NCI-H345 treated with DMSO at 0.1 percent for 48 hours (cell line): ENCODE measurements around the gene BDKRB2.
A peak's percentile ranks its signal among the peaks of the same experiment; 100 is the strongest.

Experiments used
- DNase-seq: peaks from one replicate; lab custom pipeline; 2025; ENCODE audit not compliant: unreplicated experiment; lab: John Stamatoyannopoulos, UW

The BDKRB2 gene

GRCh38 chr14:96250485-96250884, 45.8 kb downstream of the BDKRB2 start:
- no peak for DNase-seq

- DNase-seq, result no peak
Observed at GRCh38 chr14:96251656-96252155, 47.1 kb downstream of the BDKRB2 start.

GRCh38 chr14:96252323-96252998, 47.8 kb downstream of the BDKRB2 start:
- no peak for DNase-seq

GRCh38 chr14:96252999-96253539, 48.4 kb downstream of the BDKRB2 start:
- DNase-seq, result peak; percentile 74

GRCh38 chr14:96254687-96255086, 50.0 kb downstream of the BDKRB2 start:
- no peak for DNase-seq

- DNase-seq, result no peak
Observed at GRCh38 chr14:96255501-96256366, 51.1 kb downstream of the BDKRB2 start, which contains the start of gene BDKRB1. Gene BDKRB1, plus strand, starts transcription at chr14:96256210. Its CDS starts 7,473 bp downstream, at chr14:96263683.

GRCh38 chr14:96256407-96256806, 51.8 kb downstream of the BDKRB2 start:
- no peak for DNase-seq

- no peak for DNase-seq
Observed at GRCh38 chr14:96257056-96257455, 52.4 kb downstream of the BDKRB2 start.

- no peak for DNase-seq
Observed at GRCh38 chr14:96257900-96258299, 53.3 kb downstream of the BDKRB2 start.

GRCh38 chr14:96260341-96260821, 55.7 kb downstream of the BDKRB2 start:
- no peak for DNase-seq

- peak; percentile 12 for DNase-seq
Observed at GRCh38 chr14:96261053-96261452, 56.4 kb downstream of the BDKRB2 start.

GRCh38 chr14:96261772-96262655, 57.4 kb downstream of the BDKRB2 start:
- DNase-seq, result no peak

GRCh38 chr14:96263347-96264199, 58.9 kb downstream of the BDKRB2 start:
- DNase-seq, result no peak

GRCh38 chr14:96264200-96264553, 59.5 kb downstream of the BDKRB2 start:
- no peak for DNase-seq

- no peak for DNase-seq
Observed at GRCh38 chr14:96264853-96265252, 60.2 kb downstream of the BDKRB2 start.

- peak; percentile 86 for DNase-seq
Observed at GRCh38 chr14:96265383-96266095, 60.9 kb downstream of the BDKRB2 start.

- DNase-seq, result peak; percentile 89
Observed at GRCh38 chr14:96267336-96267735, 62.7 kb downstream of the BDKRB2 start.

GRCh38 chr14:96267916-96268315, 63.3 kb downstream of the BDKRB2 start:
- DNase-seq, result no peak
